Ramos (cell line): ENCODE data around the gene UBTD2.
"Not testable (repeated sequence)": the region's sequence is repeated elsewhere in the genome, so short reads cannot be mapped to it uniquely, and the experiment has no call there.

Source experiments
- in situ Hi-C: fragments of 300-500 bp; cut with MboI; formaldehyde crosslinking; loops from one replicate; pipeline ENCODE4 v1.14.3; 2022; ENCODE audit warnings: low sequenced_read_pairs; ENCODE audit not compliant: unreplicated experiment

The UBTD2 gene

GRCh38 chr5:172207511-172207910 is 76.1 kb downstream of the UBTD2 start:
- in situ Hi-C loops = no loop called here

DNA sequence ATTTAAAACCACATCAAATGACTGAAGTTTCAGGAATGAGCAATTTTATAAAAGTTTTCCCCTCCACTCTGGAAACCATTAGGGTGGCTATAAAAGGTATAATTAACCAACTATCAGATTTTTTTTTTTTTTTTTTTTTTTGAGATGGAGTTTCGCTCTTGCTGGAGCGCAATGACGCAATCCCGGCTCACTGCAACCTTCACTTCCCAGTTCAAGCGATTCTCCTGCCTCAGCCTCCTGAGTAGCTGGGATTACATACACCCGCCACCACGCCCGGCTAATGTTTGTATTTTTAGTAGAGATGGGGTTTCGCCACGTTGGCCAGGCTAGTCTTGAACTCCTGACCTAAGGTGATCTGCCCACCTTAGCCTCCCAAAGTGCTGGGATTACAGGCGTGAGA is 77.6 kb downstream of the UBTD2 start:
- in situ Hi-C loops = not testable (repeated sequence)

- in situ Hi-C loops = no loop called here
Observed at GRCh38 chr5:172200476-172200875, 83.1 kb downstream of the UBTD2 start.

- in situ Hi-C loops = no loop called here
Observed at GRCh38 chr5:172199446-172199845, 84.1 kb downstream of the UBTD2 start.

- in situ Hi-C loops = not testable (repeated sequence)
Observed at GRCh38 chr5:172197775-172198174, 85.8 kb downstream of the UBTD2 start.

GRCh38 chr5:172194985-172195774 is 88.4 kb downstream of the UBTD2 start:
- in situ Hi-C loops = no loop called here

- in situ Hi-C loops = no loop called here
Observed at GRCh38 chr5:172193872-172194271, 89.7 kb downstream of the UBTD2 start, which contains the start of gene EFCAB9. TSS of gene EFCAB9 (plus strand) at chr5:172194172. CDS start at chr5:172194173, 1 bp downstream.

- in situ Hi-C loops = loop anchor here (5.0 kb wide), 1 partner anchor 77 kb away; no protein-coding TSS in a partner anchor
Observed at GRCh38 chr5:172189693-172190296, 93.8 kb downstream of the UBTD2 start.

DNA sequence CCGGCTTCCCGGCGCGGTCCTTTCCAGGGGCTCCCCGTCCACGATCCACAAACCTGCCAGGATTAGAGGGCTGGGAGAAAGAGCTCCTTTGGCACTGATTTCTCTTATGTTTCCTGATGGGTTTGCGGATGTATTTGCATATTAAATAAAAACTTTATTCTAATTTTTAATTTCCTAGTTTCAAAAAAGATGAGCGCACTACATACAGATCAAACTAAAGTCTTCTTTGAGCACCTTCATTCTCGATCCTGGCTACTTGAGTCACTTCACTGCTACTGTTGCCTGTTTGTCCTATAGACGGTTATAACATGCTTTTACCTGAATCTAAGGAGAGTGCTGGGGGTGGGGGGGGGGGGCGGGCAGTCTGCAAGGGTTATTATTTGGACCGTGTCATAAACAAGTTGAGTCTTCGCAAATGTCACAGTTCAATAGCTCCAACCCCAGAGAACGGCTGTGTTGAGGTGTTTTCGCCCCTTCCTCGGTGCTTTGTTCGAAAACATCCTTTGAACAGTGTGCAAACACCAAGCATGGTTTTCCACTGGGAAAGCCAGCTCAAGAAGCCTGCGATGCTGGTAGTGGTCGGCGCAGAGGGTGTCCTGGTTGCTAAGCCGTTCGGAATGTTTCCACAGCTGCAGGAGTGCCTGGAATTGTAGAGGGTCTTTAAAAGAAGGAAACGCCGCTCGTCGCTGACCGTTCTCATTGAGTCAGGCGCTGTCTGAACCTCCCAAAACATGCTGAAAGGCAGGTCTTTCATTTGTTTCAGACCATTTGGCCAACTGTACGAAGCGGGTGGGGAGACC is 94.5 kb downstream of the UBTD2 start:
- in situ Hi-C loops = loop anchor here (5.0 kb wide), 1 partner anchor 77 kb away; no protein-coding TSS in a partner anchor

- in situ Hi-C loops = loop anchor here (5.0 kb wide), 1 partner anchor 76 kb away; no protein-coding TSS in a partner anchor
Observed at GRCh38 chr5:172188033-172188892, 95.3 kb downstream of the UBTD2 start, which contains the start of gene STK10. TSS of gene STK10 (minus strand) at chr5:172188224. CDS start at chr5:172188042, 182 bp downstream.

DNA sequence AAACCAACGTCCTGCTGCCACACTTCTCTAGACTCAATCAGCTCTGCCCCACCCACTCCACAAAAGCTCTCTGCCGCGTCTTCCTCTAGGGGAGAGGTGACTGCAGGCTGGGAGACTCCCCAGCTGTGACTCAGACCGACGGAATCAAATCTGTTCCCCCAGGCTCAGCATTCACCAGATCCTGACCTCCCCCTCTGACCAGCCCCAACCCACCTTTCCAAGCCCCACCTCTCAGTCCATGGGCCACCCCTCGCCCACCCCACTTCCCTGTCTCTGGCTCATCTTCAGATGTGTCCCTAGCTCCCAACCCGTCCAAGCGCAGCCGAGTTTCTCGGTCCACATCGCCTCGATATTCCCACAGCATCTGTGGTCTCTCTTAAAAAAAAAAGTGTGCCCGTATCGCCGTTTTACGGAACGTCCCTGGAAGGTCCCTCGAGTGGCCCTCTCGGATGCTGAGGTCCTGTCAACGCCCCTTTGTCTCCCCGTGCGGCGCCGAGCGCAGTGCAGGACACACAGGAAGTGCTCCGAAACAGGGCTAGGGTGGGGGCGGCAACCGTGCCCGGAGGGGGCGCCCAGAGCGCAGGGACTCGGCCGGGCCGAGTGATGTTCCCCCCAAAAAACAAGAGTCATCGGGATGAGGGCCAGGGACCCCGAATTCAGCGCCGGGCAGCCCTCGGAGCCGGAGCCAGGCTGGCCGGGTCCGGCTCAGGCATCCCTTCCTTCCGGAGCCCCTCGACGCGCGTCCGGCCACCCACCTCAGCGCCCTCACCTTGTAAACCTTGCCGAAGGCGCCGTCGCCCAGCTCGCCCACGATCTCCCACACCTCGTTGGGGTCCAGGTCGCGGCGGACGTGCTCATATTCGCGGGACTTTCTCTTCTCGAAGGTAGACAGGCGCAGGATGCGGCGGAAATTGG is 96.2 kb downstream of the UBTD2 start:
- in situ Hi-C loops = loop anchor here (5.0 kb wide), 1 partner anchor 75 kb away; no protein-coding TSS in a partner anchor

GRCh38 chr5:172186114-172186695 is 97.4 kb downstream of the UBTD2 start:
- in situ Hi-C loops = loop anchor here (5.0 kb wide), 1 partner anchor 74 kb away; no protein-coding TSS in a partner anchor

GRCh38 chr5:172185096-172185461 is 98.5 kb downstream of the UBTD2 start:
- in situ Hi-C loops = loop anchor here (5.0 kb wide), 1 partner anchor 73 kb away; no protein-coding TSS in a partner anchor

- in situ Hi-C loops = no loop called here
Observed at GRCh38 chr5:172183881-172184280, 99.7 kb downstream of the UBTD2 start.

GRCh38 chr5:172182291-172182690 is 101.3 kb downstream of the UBTD2 start:
- in situ Hi-C loops = no loop called here

GRCh38 chr5:172180936-172181335 is 102.6 kb downstream of the UBTD2 start:
- in situ Hi-C loops = no loop called here

DNA sequence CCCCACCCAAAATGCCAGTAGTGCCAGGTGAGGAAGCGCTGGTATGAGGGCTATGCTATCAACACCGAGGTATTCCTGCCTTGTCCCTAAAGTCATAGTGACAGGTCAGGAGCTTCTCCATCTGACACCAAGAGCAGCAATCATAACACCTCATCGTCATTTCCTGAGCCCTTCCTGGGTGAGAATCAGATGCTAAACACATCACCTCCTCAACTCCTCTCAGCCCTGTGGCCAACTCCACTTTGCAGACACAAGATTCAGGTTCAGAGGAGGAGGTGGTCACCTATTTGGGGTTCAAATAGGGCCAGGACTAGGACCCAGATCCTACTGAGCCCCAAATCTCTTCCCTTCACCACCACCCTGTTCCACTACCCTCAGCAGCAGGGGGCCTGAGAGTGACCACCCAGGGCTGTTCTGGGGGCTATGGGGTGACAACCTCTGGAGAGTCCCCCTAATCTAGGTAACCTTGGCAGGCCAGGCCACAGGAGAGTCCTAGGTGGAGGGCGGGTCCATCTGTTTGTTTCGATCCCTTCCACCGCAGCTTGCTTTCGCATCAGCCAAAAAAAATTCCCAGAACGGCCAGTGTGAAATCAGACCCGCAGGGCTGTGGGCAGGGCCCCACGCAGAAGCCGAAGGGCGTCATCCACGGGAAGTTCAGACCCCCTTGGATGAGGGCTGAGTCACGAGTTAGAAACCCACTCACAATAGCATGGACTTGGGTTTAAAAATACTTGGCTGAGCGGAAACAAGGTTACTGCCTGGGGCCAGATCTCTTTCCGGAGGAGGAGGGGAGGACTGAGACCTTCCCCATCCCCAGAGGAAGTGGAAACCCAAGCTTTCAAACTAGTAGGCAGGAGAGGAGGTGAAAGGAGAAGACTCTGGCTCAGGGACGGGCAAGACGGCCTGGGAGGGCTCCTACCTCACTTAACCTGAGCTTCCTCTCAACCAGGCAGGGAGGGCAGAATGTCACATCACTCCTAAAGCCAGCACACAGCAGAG is 104.3 kb downstream of the UBTD2 start:
- in situ Hi-C loops = no loop called here
